K562 (cell line): ENCODE measurements around the gene SLC39A3. TPM values are rescaled to one million over a fixed set of nuclear protein-coding genes. Genes with fewer than 3 reads are reported as not detected.
A peak's percentile ranks its signal among the peaks of the same experiment; 100 is the strongest.

Experiments used
- ATAC-seq: fragments of 200-7000 bp; cut with Tn5 transposase; 3 replicates; pipeline ENCODE4 v1.9.1; 2020; ENCODE audit warnings: moderate library complexity
- BruUV-seq: library from RNA; stranded (reverse); fragments of 400-500 nt; replicated peaks from 2 replicates; lab custom pipeline; 2021; lab: Mats Ljungman, UMichigan
- CTCF ChIA-PET: fragments of 300-600 bp; formaldehyde crosslinking; extraction: SDS; loops from one replicate; lab custom pipeline; 2021; ENCODE audit warnings: low intra/inter-chr PET ratio; lab: Yijun Ruan, JAX
- POLR2A ChIA-PET: fragments of 300-600, 350-650 bp; sonication (Branson Sonifier 250); formaldehyde crosslinking; extraction: SDS; loops from one replicate; lab custom pipeline; 2021; ENCODE audit warnings: antibody characterized with exemption, inconsistent platforms; lab: Yijun Ruan, JAX
- DNase-seq, 4 experiments: peaks; one replicate each; pipeline versions ENCODE4 v3.0.0 to v3.0.0-alpha.2; 2011 to 2018; ENCODE audit warnings: low spot score in 3 of 4, mixed read lengths in 3 of 4; ENCODE audit errors: extremely low read depth in 1 of 4
- FAIRE-seq: peaks from 2 replicates; lab custom pipeline; 2011; peaks lifted over from hg19 to GRCh38; lab: Jason Lieb, UNC
- H2AFZ ChIP-seq: 2 replicates; pipeline ENCODE4 v1.6.0; 2011; ENCODE audit warnings: low read depth, low read length, control low read depth, inconsistent platforms
- H3K27ac ChIP-seq: fragments of 200-600 bp; 3 replicates; pipeline ENCODE4 v1.8.0; 2011; ENCODE audit warnings: low read depth, mild to moderate bottlenecking, control low read depth, inconsistent platforms, low read length, moderate library complexity, mixed read lengths; ENCODE audit errors: extremely low read depth
- H3K27me3 ChIP-seq, 2 experiments: fragments of 300-600 bp in 1 of 2; 2 replicates in 1 of 2; 3 replicates in 1 of 2; pipeline versions ENCODE4 v1.6.0 to v1.8.0; 2011; ENCODE audit warnings: inconsistent platforms in 2 of 2, low read length in 2 of 2, mild to moderate bottlenecking in 1 of 2, mixed read lengths in 1 of 2, moderate library complexity in 1 of 2; ENCODE audit not compliant: control insufficient read depth in 2 of 2, insufficient read depth in 2 of 2
- H3K36me3 ChIP-seq: fragments of 300-600 bp; 3 replicates; pipeline ENCODE4 v1.8.0; 2011; ENCODE audit warnings: mild to moderate bottlenecking, low read length, inconsistent platforms; ENCODE audit not compliant: control insufficient read depth, insufficient read depth
- H3K4me1 ChIP-seq, 2 experiments: fragments of 200-600 bp in 1 of 2; replicated peaks in 1 of 2; 2 replicates in 1 of 2; 3 replicates in 1 of 2; pipeline versions ENCODE4 v1.5.1 to v1.8.0; 2011; ENCODE audit warnings: inconsistent platforms in 2 of 2, low read length in 2 of 2, mild to moderate bottlenecking in 1 of 2, mixed read lengths in 1 of 2, moderate library complexity in 1 of 2; ENCODE audit not compliant: control insufficient read depth in 2 of 2, insufficient read depth in 2 of 2
- H3K4me2 ChIP-seq: 2 replicates; pipeline ENCODE4 v1.6.1; 2011; ENCODE audit warnings: low read length, control low read depth, inconsistent platforms, mixed read lengths; ENCODE audit not compliant: insufficient read depth
- H3K4me3 ChIP-seq: fragments of 200-600 bp; sonication (generic), shearing (Covaris generic); 2 replicates; pipeline ENCODE4 v1.5.1; 2016; ENCODE audit warnings: control low read depth, inconsistent platforms
- H3K79me2 ChIP-seq: fragments of 200-600 bp; 3 replicates; pipeline ENCODE4 v1.8.0; 2011; ENCODE audit warnings: low read length, inconsistent platforms; ENCODE audit not compliant: control insufficient read depth, insufficient read depth
- H3K9ac ChIP-seq, 2 experiments: 2 replicates each; pipeline versions ENCODE4 v1.6.0 to v1.6.1; 2011; ENCODE audit warnings: low read depth in 2 of 2, low read length in 2 of 2, control low read depth in 1 of 2, inconsistent platforms in 1 of 2, mild to moderate bottlenecking in 1 of 2, mixed read lengths in 1 of 2; ENCODE audit not compliant: insufficient read depth in 1 of 2
- H3K9me1 ChIP-seq: one replicate; pipeline ENCODE4 v1.6.0; 2011; ENCODE audit warnings: inconsistent platforms, mild to moderate bottlenecking, low read length, moderate library complexity; ENCODE audit not compliant: control insufficient read depth, insufficient read depth
- H3K9me3 ChIP-seq: replicated peaks from 2 replicates; pipeline ENCODE4 v1.5.1; 2011; ENCODE audit warnings: low read depth, low read length, inconsistent platforms; ENCODE audit not compliant: control insufficient read depth, insufficient read depth
- H4K20me1 ChIP-seq: replicated peaks from 2 replicates; pipeline ENCODE4 v1.6.1; 2011; ENCODE audit warnings: low read length, inconsistent platforms, mixed read lengths; ENCODE audit not compliant: control insufficient read depth, insufficient read depth
- ARHGAP35 ChIP-seq: fragments of 450-650 bp; IDR thresholded peaks from 2 replicates; pipeline ENCODE4 v1.6.1; 2018; ENCODE audit not compliant: partially characterized antibody
- ATF1 ChIP-seq, 2 experiments: fragments of 450-650 bp in 1 of 2; IDR thresholded peaks; 2 replicates each; pipeline ENCODE4 v1.6.1; 2016; ENCODE audit warnings: missing compliant biosample characterization in 1 of 2, missing genetic modification characterization in 1 of 2
- CBX8 ChIP-seq: fragments of 200-600 bp; sonication (generic); IDR thresholded peaks from 2 replicates; pipeline ENCODE4 v1.6.1; 2012; ENCODE audit warnings: borderline replicate concordance, mixed run types, low read depth, mild to moderate bottlenecking, moderate library complexity, mixed read lengths, low read length, control low read depth, inconsistent platforms; ENCODE audit not compliant: poor library complexity, severe bottlenecking; ENCODE audit errors: extremely low read depth
- CC2D1A ChIP-seq: fragments of 450-650 bp; IDR thresholded peaks from 2 replicates; pipeline ENCODE4 v1.6.1; 2017; ENCODE audit warnings: mild to moderate bottlenecking
- CEBPB ChIP-seq: fragments of 450-650 bp; IDR thresholded peaks from 2 replicates; pipeline ENCODE4 v1.6.1; 2016; ENCODE audit warnings: missing genetic modification characterization, missing compliant biosample characterization
- CLOCK ChIP-seq: fragments of 250-450 bp; sonication (Bioruptor Pico); IDR thresholded peaks from 2 replicates; pipeline ENCODE4 v1.4.0; 2020; ENCODE audit warnings: mild to moderate bottlenecking, moderate library complexity, borderline replicate concordance
- FOSL1 ChIP-seq: fragments of 200-800 bp; sonication (Bioruptor generic); conservative IDR thresholded peaks from 2 replicates; pipeline ENCODE4 v1.6.1; 2016; ENCODE audit warnings: missing genetic modification characterization, missing compliant biosample characterization
- GTF2F1 ChIP-seq: IDR thresholded peaks from 2 replicates; pipeline ENCODE4 v1.6.1; 2011; ENCODE audit warnings: low read depth, low read length, improper control_type of control experiment
- MEF2D ChIP-seq: conservative IDR thresholded peaks from 2 replicates; pipeline ENCODE4 v1.6.1; 2016; ENCODE audit warnings: low read depth, missing genetic modification characterization, missing compliant biosample characterization
- NONO ChIP-seq, 2 experiments: fragments of 200-400 bp in 1 of 2; fragments of 450-650 bp in 1 of 2; formaldehyde crosslinking in 1 of 2; IDR thresholded peaks; 2 replicates each; pipeline ENCODE4 v1.6.1; 2017; ENCODE audit warnings: low read depth in 2 of 2, mild to moderate bottlenecking in 2 of 2, moderate library complexity in 2 of 2, low read length in 1 of 2
- NRF1 ChIP-seq, 2 experiments: fragments of 450-650 bp; IDR thresholded peaks in 1 of 2; conservative IDR thresholded peaks in 1 of 2; 2 replicates each; pipeline ENCODE4 v1.6.1; 2014; ENCODE audit warnings: mild to moderate bottlenecking in 2 of 2
- SMARCB1 ChIP-seq: IDR thresholded peaks from 2 replicates; pipeline ENCODE4 v1.6.1; 2011; ENCODE audit warnings: improper control_type of control experiment, low read depth; ENCODE audit not compliant: insufficient read length
- TCF15 ChIP-seq: fragments of 250-450 bp; sonication (Bioruptor Pico); IDR thresholded peaks from 2 replicates; pipeline ENCODE4 v1.8.0; 2022; ENCODE audit warnings: moderate library complexity, mild to moderate bottlenecking, inconsistent platforms
- TEAD2 ChIP-seq: fragments of 450-650 bp; IDR thresholded peaks from 2 replicates; pipeline ENCODE4 v1.6.1; 2016; ENCODE audit warnings: missing genetic modification characterization, control low read depth, missing compliant biosample characterization
- ZBTB11 ChIP-seq, 3 experiments: fragments of 200-800 bp in 1 of 3; fragments of 250-450 bp in 1 of 3; fragments of 450-650 bp in 1 of 3; sonication (Bioruptor Pico) in 1 of 3; sonication (Bioruptor generic) in 1 of 3; formaldehyde crosslinking in 1 of 3; IDR thresholded peaks; 2 replicates each; pipeline versions ENCODE4 v1.6.1 to v1.8.0; 2016 to 2022; ENCODE audit warnings: mild to moderate bottlenecking in 2 of 3, missing genetic modification characterization in 2 of 3, missing compliant biosample characterization in 1 of 3, moderate library complexity in 1 of 3
- ZNF24 ChIP-seq: fragments of 450-650 bp; IDR thresholded peaks from 2 replicates; pipeline ENCODE4 v1.6.1; 2016
- WGBS: fragments of 100-300 bp; shearing (Covaris generic); methylation state at CpG from one replicate; pipeline ENCODE4 v1.1.6; 2016; ENCODE audit warnings: low coverage, mixed read lengths; ENCODE audit not compliant: insufficient coverage; ENCODE audit errors: missing lambda C conversion rate; 5-methylcytosine and 5-hydroxymethylcytosine counted together
- in situ Hi-C: fragments of 300-500 bp; cut with MboI; formaldehyde crosslinking; loops from 4 replicates; pipeline ENCODE4 v1.15.0; 2018; ENCODE audit warnings: inconsistent platforms, mixed read lengths
- intact Hi-C: fragments of 100-400 bp; cut with micrococcal nuclease; formaldehyde crosslinking; loops from 2 replicates; pipeline ENCODE4 v1.14.2; 2022
- polyA plus RNA-seq, 8 experiments: library from polyadenylated mRNA; depleted of rRNA in 4 of 8; stranded (reverse) in 5 of 8; unstranded in 3 of 8; fragments of >200 nt; fragmentation: Nextera tagmentation in 2 of 8; fragmentation: Illumina TruSeq in 1 of 8; extraction: Ambion mirVana in 2 of 8; extraction: Trizol in 1 of 8; gene quantifications; 2 replicates each; pipeline versions ENCODE4 v1.2.1 to v1.2.3, GENCODE V29; 2011 to 2014; ENCODE audit warnings: inconsistent platforms in 1 of 8, missing spikeins in 1 of 8
- total RNA-seq, 7 experiments: library from RNA; depleted of rRNA in 6 of 7; stranded (reverse); fragments of >200 nt in 6 of 7; fragmentation: Illumina TruSeq in 2 of 7; extraction: Trizol in 2 of 7; gene quantifications; 2 replicates each; pipeline versions ENCODE4 v1.2.1 to v1.2.3, GENCODE V29; 2011 to 2021; ENCODE audit warnings: low replicate concordance in 1 of 7

SLC39A3 gene
- total and polyA plus RNA-seq, 9 of the 15 experiments (the other 6 are each of a cell fraction or from before 2014, with no cell fraction given): 2.3 to 215 (median 127) TPM

- in situ Hi-C loops: no loop called here
- no TSS peak for BruUV-seq
- ATAC-seq: no peak
- TF ChIP-seq CEBPB (tag) (no peak), ARHGAP35 (no peak), CC2D1A (no peak), ATF1 (CRISPR knock-in tag; IDR thresholded peaks at IDR 0.05) (no peak), ATF1 (tag; IDR thresholded peaks at IDR 0.05) (peak; percentile 54; the same call in 1 of the 2 replicates), MEF2D (no peak), TCF15 (CRISPR knock-in tag) (no peak), NRF1 (conservative IDR thresholded peaks at IDR 0.05 in 1 of 2, IDR thresholded peaks at IDR 0.05 in 1 of 2) (peak in 1 of 2 experiments; percentile 14; a peak in 2 of 4 replicates), ZNF24 (peak; percentile 96), SMARCB1 (no peak), FOSL1 (peak; percentile 11; the same call in 1 of the 2 replicates), GTF2F1 (no peak), CBX8 (no peak), CLOCK (CRISPR knock-in tag) (no peak), ZBTB11 (CRISPR knock-in tag; IDR thresholded peaks at IDR 0.05) (0 out of 6 replicates have a peak, but pooled peaks of 1 of the 3 experiments have one; percentile 24), TEAD2 (tag) (no peak), NONO (IDR thresholded peaks at IDR 0.05; ENCODE audit: low read depth in 2 of 2, low read length in 1 of 2) (no peak)
Observed at GRCh38 chr19:2711875-2712205, 28.0 kb downstream of the SLC39A3 start.

More at GRCh38 chr19:2711875-2712205, 28.0 kb downstream of the SLC39A3 start:
- Histone ChIP-seq H2AFZ (no peak overlapping the region; the same call in 1 of the 2 replicates), H3K9ac (no peak overlapping the region), H3K4me2 (no peak overlapping the region), H3K9me1 (no peaks in the 10 kb centered on the region), H4K20me1 (no peaks in the 10 kb centered on the region), H3K4me1 (no peaks in the 10 kb centered on the region; a peak in 2 of 5 replicates), H3K36me3 (no peaks in the 10 kb centered on the region), H3K4me3 (no peak overlapping the region), H3K27ac (no peak overlapping the region), H3K79me2 (no peaks in the 10 kb centered on the region), H3K9me3 (0 out of 2 replicates have a peak, but pooled peaks cover 4% of the 10 kb centered on the region), H3K27me3 (peaks cover 4 to 15% of the 10 kb centered on the region in 2 experiments; a peak in 3 of 5 replicates)
- FAIRE-seq (no peak), DNase-seq (no peak)
- ChIA-PET CTCF (no interaction called here), POLR2A (no interaction called here)
- 4% methylated on average over 5 of the region's 5 CpGs for WGBS
- intact Hi-C loops: no loop called here
